ENCODE measurements around the gene RAI1.

GRCh38 chr17:17835415-17836249 is 154.4 kb downstream of the RAI1 start:
- TF ChIP-seq CTCF (IDR thresholded peaks at IDR 0.05) (no peak), POLR2A (IDR thresholded peaks at IDR 0.05) (no peak)

Data from lower leg skin (tissue), 3 donors.